Gastroesophageal sphincter (tissue), 3 donors: Measurements from ENCODE around the gene SNED1.

Experiments
- EP300 ChIP-seq: sonication (generic); formaldehyde crosslinking; IDR thresholded peaks from one replicate; pipeline ENCODE4 v1.6.1; 2017; ENCODE audit warnings: antibody characterized with exemption, mild to moderate bottlenecking
- POLR2A ChIP-seq, 2 donors: fragments of 450-650 bp; IDR thresholded peaks; one replicate each; pipeline ENCODE4 v1.6.1; 2017; ENCODE audit warnings: antibody characterized with exemption in 2 of 2, mild to moderate bottlenecking in 2 of 2, moderate library complexity in 1 of 2
- POLR2AphosphoS5 ChIP-seq: sonication (generic); formaldehyde crosslinking; IDR thresholded peaks from one replicate; pipeline ENCODE4 v1.6.1; 2017; ENCODE audit warnings: antibody characterized with exemption
- TF ChIP-seq, protein P1 (sequence below), 4 experiments: fragments of 200-600 bp in 2 of 4; fragments of 450-650 bp in 2 of 4; sonication (generic) in 1 of 4; IDR thresholded peaks; one replicate each; pipeline ENCODE4 v1.5.1; 2017 to 2019; ENCODE audit warnings: antibody characterized with exemption in 4 of 4, mild to moderate bottlenecking in 2 of 4, moderate library complexity in 2 of 4

DNA sequence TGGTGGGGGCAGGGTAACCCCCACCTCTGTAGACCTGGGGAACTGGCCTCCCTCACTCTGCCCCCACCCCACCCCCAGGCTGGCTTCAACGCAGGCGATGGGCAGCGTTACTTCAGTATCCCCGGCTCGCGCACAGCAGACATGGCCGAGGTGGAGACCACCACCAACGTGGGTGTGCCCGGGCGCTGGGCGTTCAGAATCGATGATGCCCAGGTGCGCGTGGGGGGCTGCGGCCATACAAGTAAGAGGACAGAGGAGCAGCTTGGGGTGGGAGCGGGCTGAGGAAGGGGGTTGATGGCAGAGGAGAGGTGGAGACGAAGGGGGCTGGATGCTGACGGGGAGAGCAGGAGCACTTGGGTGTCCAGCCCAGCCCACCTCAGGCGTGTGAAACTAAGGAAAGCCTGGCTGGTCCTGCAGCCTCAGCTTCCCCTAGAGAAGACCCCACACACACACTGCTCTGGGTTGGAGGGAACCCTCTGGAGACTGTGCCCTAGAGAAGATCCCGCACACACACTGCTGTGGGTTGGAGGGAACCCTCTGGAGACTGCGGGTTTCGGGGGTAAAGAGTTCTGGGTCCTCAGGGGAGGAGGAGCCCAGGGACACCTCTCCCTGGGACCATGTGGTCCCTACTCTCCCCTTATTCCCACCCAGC lies 36.2 kb downstream of the SNED1 start:
- TF ChIP-seq, protein P1, sequence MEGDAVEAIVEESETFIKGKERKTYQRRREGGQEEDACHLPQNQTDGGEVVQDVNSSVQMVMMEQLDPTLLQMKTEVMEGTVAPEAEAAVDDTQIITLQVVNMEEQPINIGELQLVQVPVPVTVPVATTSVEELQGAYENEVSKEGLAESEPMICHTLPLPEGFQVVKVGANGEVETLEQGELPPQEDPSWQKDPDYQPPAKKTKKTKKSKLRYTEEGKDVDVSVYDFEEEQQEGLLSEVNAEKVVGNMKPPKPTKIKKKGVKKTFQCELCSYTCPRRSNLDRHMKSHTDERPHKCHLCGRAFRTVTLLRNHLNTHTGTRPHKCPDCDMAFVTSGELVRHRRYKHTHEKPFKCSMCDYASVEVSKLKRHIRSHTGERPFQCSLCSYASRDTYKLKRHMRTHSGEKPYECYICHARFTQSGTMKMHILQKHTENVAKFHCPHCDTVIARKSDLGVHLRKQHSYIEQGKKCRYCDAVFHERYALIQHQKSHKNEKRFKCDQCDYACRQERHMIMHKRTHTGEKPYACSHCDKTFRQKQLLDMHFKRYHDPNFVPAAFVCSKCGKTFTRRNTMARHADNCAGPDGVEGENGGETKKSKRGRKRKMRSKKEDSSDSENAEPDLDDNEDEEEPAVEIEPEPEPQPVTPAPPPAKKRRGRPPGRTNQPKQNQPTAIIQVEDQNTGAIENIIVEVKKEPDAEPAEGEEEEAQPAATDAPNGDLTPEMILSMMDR (IDR thresholded peaks at IDR 0.05): no peak
- TF ChIP-seq POLR2A (IDR thresholded peaks at IDR 0.05) (no peak), EP300 (no peak), POLR2AphosphoS5 (no peak)
